CD4-positive, alpha-beta T cell treated with Interleukin-12 subunit alpha and Interleukin-12 subunit beta, for 1 hour (primary cell): Measurements from ENCODE around the gene MAT2A.

ENCODE experiments used
- DNase-seq: peaks from one replicate; pipeline ENCODE4 v3.0.0-alpha.2; 2020

MAT2A gene

GRCh38 chr2:85538507-85539360 is at the start of gene MAT2A:
MAT2A (plus strand) TSS chr2:85539168; CDS start chr2:85539288, 120 bp downstream.
- DNase-seq: peak; percentile 92

GRCh38 chr2:85490861-85491755 is 47.9 kb upstream of the MAT2A start:
- DNase-seq: no peak

GRCh38 chr2:85496436-85496835 is 42.5 kb upstream of the MAT2A start:
- DNase-seq: no peak

- DNase-seq: no peak
These were observed 40.9 kb upstream of the MAT2A start for GRCh38 chr2:85497944-85498630.

- DNase-seq: no peak
These were observed 37.7 kb upstream of the MAT2A start for GRCh38 chr2:85501248-85501647.

- no peak for DNase-seq
These were observed 36.2 kb upstream of the MAT2A start for GRCh38 chr2:85502720-85503119.

- DNase-seq: no peak
These were observed 35.7 kb upstream of the MAT2A start for GRCh38 chr2:85503168-85503850.

GRCh38 chr2:85503851-85504777 is 34.9 kb upstream of the MAT2A start:
- no peak for DNase-seq

- no peak for DNase-seq
These were observed 34.1 kb upstream of the MAT2A start for GRCh38 chr2:85504778-85505261.

- DNase-seq: no peak
These were observed 33.3 kb upstream of the MAT2A start for GRCh38 chr2:85505551-85506238.

GRCh38 chr2:85506768-85507181 is 32.2 kb upstream of the MAT2A start:
- DNase-seq: no peak

- DNase-seq: no peak
These were observed 27.8 kb upstream of the MAT2A start for GRCh38 chr2:85511008-85511811.

- DNase-seq: no peak
These were observed 24.6 kb upstream of the MAT2A start for GRCh38 chr2:85514323-85514722.

- DNase-seq: no peak
These were observed 22.1 kb upstream of the MAT2A start for GRCh38 chr2:85516653-85517389.

GRCh38 chr2:85522090-85522647 is 16.8 kb upstream of the MAT2A start:
- DNase-seq: no peak

- no peak for DNase-seq
These were observed 15.7 kb upstream of the MAT2A start for GRCh38 chr2:85523062-85523902.

GRCh38 chr2:85523903-85524335 is 15.0 kb upstream of the MAT2A start:
- DNase-seq: no peak
